CD4-positive, CD25-positive, alpha-beta regulatory T cell (primary cell): ENCODE data around the gene CYP2A6. TPM values are rescaled to one million over a fixed set of nuclear protein-coding genes. Genes with fewer than 3 reads are reported as not detected.
A peak's percentile ranks its signal among the peaks of the same experiment; 100 is the strongest.

Source experiments
- ATAC-seq, 2 donors: fragments of 150-1000 bp; cut with Tn5 transposase; one replicate each; pipeline ENCODE4 v1.10.0; 2021; ENCODE audit warnings: low read depth in 2 of 2, moderate number of reproducible peaks in 2 of 2, moderate library complexity in 1 of 2
- DNase-seq, 3 donors: peaks; one replicate each; pipeline versions ENCODE4 v3.0.0 to v3.0.0-alpha.2; 2012 to 2022; ENCODE audit warnings: mixed read lengths in 1 of 3
- H3K27ac ChIP-seq: one replicate; pipeline ENCODE4 v1.7.0; 2013; ENCODE audit warnings: mild to moderate bottlenecking, low read length; ENCODE audit not compliant: insufficient read depth, poor library complexity, severe bottlenecking
- H3K27me3 ChIP-seq: one replicate; pipeline ENCODE4 v1.7.0; 2013; ENCODE audit warnings: low read length; ENCODE audit not compliant: control insufficient read depth, insufficient read depth
- H3K36me3 ChIP-seq: one replicate; pipeline ENCODE4 v1.7.0; 2013; ENCODE audit warnings: mild to moderate bottlenecking, low read length, moderate library complexity; ENCODE audit not compliant: control insufficient read depth, insufficient read depth
- H3K4me1 ChIP-seq: 2 replicates; pipeline ENCODE4 v1.7.0; 2013; ENCODE audit warnings: mild to moderate bottlenecking, low read length; ENCODE audit not compliant: insufficient read depth, control insufficient read depth, poor library complexity, severe bottlenecking
- H3K4me3 ChIP-seq: one replicate; pipeline ENCODE4 v1.7.0; 2013; ENCODE audit warnings: low read depth, mild to moderate bottlenecking, low read length, moderate library complexity
- H3K9me3 ChIP-seq, 2 experiments: 1 replicate in 1 of 2; 2 replicates in 1 of 2; pipeline ENCODE4 v1.7.0; 2013; ENCODE audit warnings: low read length in 2 of 2, mild to moderate bottlenecking in 1 of 2, moderate library complexity in 1 of 2; ENCODE audit not compliant: control insufficient read depth in 2 of 2
- H3K27ac Mint-ChIP-seq, 3 donors: one replicate each; pipeline ENCODE4 v1.8.0; 2020 to 2022; ENCODE audit warnings: mild to moderate bottlenecking in 3 of 3, mixed read lengths in 3 of 3, moderate library complexity in 2 of 3
- H3K27me3 Mint-ChIP-seq: one replicate; pipeline ENCODE4 v1.8.0; 2022; ENCODE audit warnings: mild to moderate bottlenecking, mixed read lengths
- H3K36me3 Mint-ChIP-seq: one replicate; pipeline ENCODE4 v1.8.0; 2020; ENCODE audit warnings: mixed read lengths
- H3K4me1 Mint-ChIP-seq, 4 donors: one replicate each; pipeline ENCODE4 v1.8.0; 2020 to 2022; ENCODE audit warnings: mixed read lengths in 4 of 4, mild to moderate bottlenecking in 1 of 4
- H3K4me3 Mint-ChIP-seq, 4 donors: one replicate each; pipeline ENCODE4 v1.8.0; 2020 to 2022; ENCODE audit warnings: mild to moderate bottlenecking in 4 of 4, mixed read lengths in 4 of 4, moderate library complexity in 3 of 4
- H3K9me3 Mint-ChIP-seq, 7 donors: one replicate each; pipeline ENCODE4 v1.8.0; 2020 to 2022; ENCODE audit warnings: mixed read lengths in 7 of 7, mild to moderate bottlenecking in 3 of 7, moderate library complexity in 2 of 7
- polyA plus RNA-seq, 4 donors: library from polyadenylated mRNA; unstranded; fragments of 300-500 nt; fragmentation: Illumina TruSeq; gene quantifications; one replicate each; pipeline ENCODE4 v1.2.3, GENCODE V29; 2021
- total RNA-seq: library from RNA; stranded (reverse); gene quantifications from one replicate; pipeline ENCODE4 v1.2.3, GENCODE V29; 2022

Gene CYP2A6
- total and polyA plus RNA-seq, 5 donors from 2014 or later: not detected

- H3K36me3 ChIP-seq: peaks cover 12% of the 10 kb centered on the region
- no peak for ATAC-seq
- H3K36me3 Mint-ChIP-seq: peaks cover 18% of the 10 kb centered on the region
Observed at GRCh38 chr19:40802300-40803169, 47.7 kb downstream of the CYP2A6 start.

DNA sequence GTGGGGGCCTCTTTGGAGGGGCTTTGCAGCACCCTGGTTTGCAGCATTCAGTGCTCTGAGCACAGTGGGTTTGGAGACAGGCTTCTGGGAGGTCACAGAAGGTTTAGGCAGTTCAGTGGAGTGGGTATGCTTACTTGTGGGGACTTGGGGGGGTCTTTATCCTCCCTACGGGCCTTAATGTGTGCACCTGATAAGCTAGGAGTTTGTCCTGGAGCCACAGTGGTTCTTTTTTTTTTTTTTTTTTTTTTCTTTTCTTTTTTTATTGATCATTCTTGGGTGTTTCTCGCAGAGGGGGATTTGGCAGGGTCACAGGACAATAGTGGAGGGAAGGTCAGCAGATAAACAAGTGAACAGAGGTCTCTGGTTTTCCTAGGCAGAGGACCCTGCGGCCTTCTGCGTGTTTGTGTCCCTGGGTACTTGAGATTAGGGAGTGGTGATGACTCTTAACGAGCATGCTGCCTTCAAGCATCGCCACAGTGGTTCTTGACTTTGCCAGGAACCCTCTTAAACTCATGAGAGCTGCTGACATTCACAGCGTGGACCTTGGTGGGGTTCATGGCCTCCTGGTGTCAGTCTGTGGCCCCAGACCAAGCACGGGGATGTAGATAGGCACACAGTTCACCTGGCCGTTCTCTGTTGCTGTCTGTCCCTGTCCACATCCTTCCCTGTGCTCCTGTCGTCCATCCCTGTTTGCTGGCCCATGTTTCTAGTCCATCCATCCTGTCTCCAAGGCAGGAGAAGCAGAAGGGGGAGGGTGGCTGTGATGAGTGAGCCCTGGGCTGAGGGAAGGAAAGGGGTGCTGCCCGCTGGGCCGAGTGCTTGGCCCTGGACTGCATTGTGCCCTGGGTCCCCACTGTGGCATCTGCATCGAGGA, 48.6 kb downstream of the CYP2A6 start:
- peaks cover 14 to 83% (median 55%) of the 10 kb centered on the region in 4 donors for H3K4me1 Mint-ChIP-seq
- peaks cover 13% of the 10 kb centered on the region for H3K36me3 Mint-ChIP-seq
- peak overlapping the region; percentile 88 to 99 (median 89) for H3K27ac Mint-ChIP-seq
- peak overlapping the region; percentile 88 to 96 (median 92) for H3K4me3 Mint-ChIP-seq
- no peaks in the 10 kb centered on the region for H3K27me3 Mint-ChIP-seq
- H3K9me3 ChIP-seq: no peaks in the 10 kb centered on the region
- H3K4me1 ChIP-seq: peaks cover 82% of the 10 kb centered on the region
- H3K4me3 ChIP-seq: peak overlapping the region; percentile 66
- H3K9me3 Mint-ChIP-seq: peaks cover 0 to 1% (median 0%) of the 10 kb centered on the region in 7 donors
- DNase-seq: no peak
- H3K27ac ChIP-seq: peak overlapping the region; percentile 88
- no peak for ATAC-seq
- H3K27me3 ChIP-seq: no peaks in the 10 kb centered on the region
- peaks cover 10% of the 10 kb centered on the region for H3K36me3 ChIP-seq

More at GRCh38 chr19:40802300-40803169, 47.7 kb downstream of the CYP2A6 start:
- Histone ChIP-seq H3K4me3 (peak overlapping the region; percentile 67), H3K27ac (peak overlapping the region; percentile 88), H3K9me3 (no peaks in the 10 kb centered on the region), H3K4me1 (peaks cover 89% of the 10 kb centered on the region), H3K27me3 (no peaks in the 10 kb centered on the region)
- H3K9me3 Mint-ChIP-seq: peaks cover 0 to 1% (median 0%) of the 10 kb centered on the region in 7 donors
- no peak for DNase-seq
- H3K4me1 Mint-ChIP-seq: peaks cover 14 to 88% (median 62%) of the 10 kb centered on the region in 4 donors
- peak overlapping the region; percentile 88 to 96 (median 92) for H3K4me3 Mint-ChIP-seq
- H3K27me3 Mint-ChIP-seq: no peaks in the 10 kb centered on the region
- H3K27ac Mint-ChIP-seq: peak overlapping the region; percentile 89 to 99 (median 98)

- peak overlapping the region; percentile 88 to 96 (median 92) for H3K4me3 Mint-ChIP-seq
- H3K9me3 ChIP-seq: no peaks in the 10 kb centered on the region
- no peaks in the 10 kb centered on the region for H3K27me3 Mint-ChIP-seq
- peaks cover 10% of the 10 kb centered on the region for H3K36me3 ChIP-seq
- no peak overlapping the region for H3K4me3 ChIP-seq
- ATAC-seq (no peak), DNase-seq (no peak)
- H3K27ac ChIP-seq: peak overlapping the region; percentile 74
- peaks cover 0 to 1% (median 0%) of the 10 kb centered on the region in 7 donors for H3K9me3 Mint-ChIP-seq
- H3K27ac Mint-ChIP-seq: peak overlapping the region in 2 of 3 donors; percentile 15 to 29
- peaks cover 75% of the 10 kb centered on the region for H3K4me1 ChIP-seq
- peaks cover 13% of the 10 kb centered on the region for H3K36me3 Mint-ChIP-seq
- peaks cover 14 to 77% (median 49%) of the 10 kb centered on the region in 4 donors for H3K4me1 Mint-ChIP-seq
- H3K27me3 ChIP-seq: no peaks in the 10 kb centered on the region
Observed at GRCh38 chr19:40800997-40801377, 49.3 kb downstream of the CYP2A6 start.

GRCh38 chr19:40800339-40800996, 49.8 kb downstream of the CYP2A6 start:
- Histone ChIP-seq H3K27me3 (no peaks in the 10 kb centered on the region), H3K4me1 (peaks cover 70% of the 10 kb centered on the region), H3K4me3 (peak overlapping the region; percentile 74), H3K9me3 (no peaks in the 10 kb centered on the region), H3K27ac (peak overlapping the region; percentile 74), H3K36me3 (peaks cover 6% of the 10 kb centered on the region)
- H3K36me3 Mint-ChIP-seq: peaks cover 13% of the 10 kb centered on the region
- ATAC-seq (no peak), DNase-seq (no peak)
- peak overlapping the region; percentile 87 to 91 (median 91) for H3K27ac Mint-ChIP-seq
- peaks cover 14 to 72% (median 44%) of the 10 kb centered on the region in 4 donors for H3K4me1 Mint-ChIP-seq
- H3K27me3 Mint-ChIP-seq: no peaks in the 10 kb centered on the region
- H3K4me3 Mint-ChIP-seq: peak overlapping the region; percentile 88 to 96 (median 92)
- H3K9me3 Mint-ChIP-seq: peaks cover 0 to 1% (median 0%) of the 10 kb centered on the region in 7 donors

DNA sequence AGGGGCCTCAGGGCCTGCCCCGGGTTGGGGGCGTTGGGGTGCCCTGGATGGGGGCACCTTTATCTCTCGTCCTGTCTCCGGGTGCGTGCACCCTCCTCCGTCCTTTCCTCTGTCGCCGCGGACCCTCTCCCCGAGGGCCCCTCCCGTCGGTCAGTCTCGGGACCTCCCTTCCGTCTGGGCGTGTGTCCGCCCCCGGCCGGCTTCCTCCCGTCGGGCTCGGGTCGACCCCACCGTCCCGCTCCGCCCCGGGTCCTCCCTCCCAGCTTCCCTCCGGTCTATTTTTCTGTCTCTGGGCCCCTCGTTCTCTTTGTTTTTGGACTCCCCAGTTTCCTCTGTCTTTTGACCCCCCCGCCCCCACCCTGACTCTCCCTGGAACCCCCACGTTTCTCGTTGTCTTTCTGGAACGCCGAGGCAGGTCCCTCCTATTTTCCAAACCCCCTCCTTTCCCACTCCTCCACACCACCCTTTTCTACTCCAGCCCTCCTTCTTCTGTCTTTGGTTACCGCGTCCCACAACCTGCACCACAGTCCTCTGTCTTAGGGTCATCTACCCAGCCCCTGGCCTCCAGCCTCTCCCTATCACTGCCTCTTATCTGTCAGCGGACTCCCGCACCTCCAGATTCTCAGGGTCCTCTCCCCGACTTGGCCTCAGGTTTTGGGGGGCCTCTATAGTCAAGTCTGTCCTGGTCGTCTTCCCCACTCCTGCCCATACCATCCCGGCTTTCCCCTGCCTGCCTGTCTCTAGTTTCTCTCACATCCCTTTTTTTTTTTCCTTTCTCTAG, 50.5 kb downstream of the CYP2A6 start:
- DNase-seq (peak in 1 of 3 donors; percentile 24), ATAC-seq (no peak)
- H3K4me1 Mint-ChIP-seq: peaks cover 10 to 64% (median 38%) of the 10 kb centered on the region in 4 donors
- peaks cover 13% of the 10 kb centered on the region for H3K36me3 Mint-ChIP-seq
- Histone ChIP-seq H3K9me3 (no peaks in the 10 kb centered on the region), H3K27ac (peak overlapping the region; percentile 74), H3K4me3 (peak overlapping the region; percentile 74), H3K4me1 (peaks cover 63% of the 10 kb centered on the region), H3K36me3 (peaks cover 5% of the 10 kb centered on the region), H3K27me3 (no peaks in the 10 kb centered on the region)
- H3K4me3 Mint-ChIP-seq: peak overlapping the region; percentile 88 to 96 (median 92)
- peaks cover 0 to under 1% (median 0%) of the 10 kb centered on the region in 7 donors for H3K9me3 Mint-ChIP-seq
- no peaks in the 10 kb centered on the region for H3K27me3 Mint-ChIP-seq
- H3K27ac Mint-ChIP-seq: peak overlapping the region; percentile 87 to 91 (median 91)

- Mint-ChIP-seq H3K27me3 (no peaks in the 10 kb centered on the region), H3K36me3 (peaks cover 13% of the 10 kb centered on the region), H3K9me3 (no peaks in the 10 kb centered on the region), H3K4me1 (peaks cover 6 to 56% (median 30%) of the 10 kb centered on the region in 4 donors), H3K27ac (peak within 1 kb of the TSS; percentile 96 to 100 (median 100)), H3K4me3 (peak within 1 kb of the TSS; percentile 88 to 96 (median 94))
- Histone ChIP-seq H3K4me3 (peak within 1 kb of the TSS; percentile 90), H3K27me3 (no peaks in the 10 kb centered on the region), H3K36me3 (peaks cover 5% of the 10 kb centered on the region), H3K4me1 (peaks cover 55% of the 10 kb centered on the region), H3K27ac (peak within 1 kb of the TSS; percentile 96), H3K9me3 (no peaks in the 10 kb centered on the region)
- DNase-seq (peak; percentile 100), ATAC-seq (peak; percentile 83 to 87)
Observed at GRCh38 chr19:40798683-40799557, 51.3 kb downstream of the CYP2A6 start, which contains the start of gene EGLN2. EGLN2 (plus strand) TSS chr19:40799191; CDS start chr19:40800573, 1,382 bp downstream.
